CD4-positive, alpha-beta T cell treated with Interleukin-15 for 4 hours (primary cell): ENCODE results near the gene THOC2.
"Not testable (repeated sequence)": the region's sequence is repeated elsewhere in the genome, so short reads cannot be mapped to it uniquely, and the experiment has no call there.

ENCODE experiments used
- DNase-seq: peaks from one replicate; pipeline ENCODE4 v3.0.0-alpha.2; 2020; ENCODE audit warnings: low spot score

THOC2 gene

GRCh38 chrX:123675154-123675553 lies 57.7 kb downstream of the THOC2 start:
- DNase-seq: no peak

- no peak for DNase-seq
Measured at GRCh38 chrX:123673813-123674212, 59.0 kb downstream of the THOC2 start.

- no peak for DNase-seq
Measured at GRCh38 chrX:123665197-123665596, 67.7 kb downstream of the THOC2 start.

- not testable (repeated sequence) for DNase-seq
Measured at GRCh38 chrX:123664467-123665167, 68.2 kb downstream of the THOC2 start.

- not testable (repeated sequence) for DNase-seq
Measured at GRCh38 chrX:123663720-123664119, 69.1 kb downstream of the THOC2 start.

GRCh38 chrX:123656507-123656906 lies 76.3 kb downstream of the THOC2 start:
- DNase-seq: not testable (repeated sequence)

- not testable (repeated sequence) for DNase-seq
Measured at GRCh38 chrX:123648811-123649181, 84.1 kb downstream of the THOC2 start.

GRCh38 chrX:123648028-123648810 lies 84.6 kb downstream of the THOC2 start:
- no peak for DNase-seq

GRCh38 chrX:123647244-123647643 lies 85.6 kb downstream of the THOC2 start:
- no peak for DNase-seq

GRCh38 chrX:123629502-123629901 lies 103.3 kb downstream of the THOC2 start:
- DNase-seq: no peak

- DNase-seq: no peak
Measured at GRCh38 chrX:123626962-123627361, 105.9 kb downstream of the THOC2 start.

- DNase-seq: no peak
Measured at GRCh38 chrX:123625952-123626351, 106.9 kb downstream of the THOC2 start.

- DNase-seq: no peak
Measured at GRCh38 chrX:123625477-123625876, 107.4 kb downstream of the THOC2 start.

- DNase-seq: no peak
Measured at GRCh38 chrX:123617007-123617406, 115.8 kb downstream of the THOC2 start.

GRCh38 chrX:123610915-123611314 lies 121.9 kb downstream of the THOC2 start:
- DNase-seq: no peak

- no peak for DNase-seq
Measured at GRCh38 chrX:123607806-123608205, 125.0 kb downstream of the THOC2 start.

- no peak for DNase-seq
Measured at GRCh38 chrX:123607270-123607669, 125.6 kb downstream of the THOC2 start.

- DNase-seq: no peak
Measured at GRCh38 chrX:123603491-123603890, 129.4 kb downstream of the THOC2 start.

- no peak for DNase-seq
Measured at GRCh38 chrX:123601437-123601836, 131.4 kb downstream of the THOC2 start.

- DNase-seq: no peak
Measured at GRCh38 chrX:123600181-123600580, 132.7 kb downstream of the THOC2 start.

GRCh38 chrX:123590842-123591486 lies 141.9 kb downstream of the THOC2 start:
- no peak for DNase-seq

GRCh38 chrX:123588723-123589122 lies 144.1 kb downstream of the THOC2 start:
- DNase-seq: no peak

GRCh38 chrX:123581586-123581985 lies 151.3 kb downstream of the THOC2 start:
- DNase-seq: no peak
